ENCODE data around the gene ADCY1.
"Not testable (repeated sequence)": the region's sequence is repeated elsewhere in the genome, so short reads cannot be mapped to it uniquely, and the experiment has no call there.

DNA sequence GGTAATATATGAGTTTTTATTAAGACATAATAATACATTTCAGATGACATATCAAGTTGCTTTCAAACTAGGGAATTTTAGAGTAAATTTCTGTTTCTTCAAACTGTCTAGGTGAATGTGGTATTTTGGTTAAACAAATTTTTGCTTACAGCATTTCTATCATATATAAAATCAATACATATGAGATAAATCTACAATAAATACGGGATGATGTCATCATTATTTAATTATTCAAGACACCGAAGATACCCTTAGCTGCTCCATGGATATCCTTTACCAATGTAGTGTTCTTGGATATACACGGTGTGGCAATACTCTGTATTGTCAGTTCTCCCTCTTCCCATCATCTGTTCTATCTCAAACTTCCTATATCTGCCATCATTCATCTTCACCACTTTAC is 166.4 kb downstream of the ADCY1 start:
- TF ChIP-seq, protein P1, sequence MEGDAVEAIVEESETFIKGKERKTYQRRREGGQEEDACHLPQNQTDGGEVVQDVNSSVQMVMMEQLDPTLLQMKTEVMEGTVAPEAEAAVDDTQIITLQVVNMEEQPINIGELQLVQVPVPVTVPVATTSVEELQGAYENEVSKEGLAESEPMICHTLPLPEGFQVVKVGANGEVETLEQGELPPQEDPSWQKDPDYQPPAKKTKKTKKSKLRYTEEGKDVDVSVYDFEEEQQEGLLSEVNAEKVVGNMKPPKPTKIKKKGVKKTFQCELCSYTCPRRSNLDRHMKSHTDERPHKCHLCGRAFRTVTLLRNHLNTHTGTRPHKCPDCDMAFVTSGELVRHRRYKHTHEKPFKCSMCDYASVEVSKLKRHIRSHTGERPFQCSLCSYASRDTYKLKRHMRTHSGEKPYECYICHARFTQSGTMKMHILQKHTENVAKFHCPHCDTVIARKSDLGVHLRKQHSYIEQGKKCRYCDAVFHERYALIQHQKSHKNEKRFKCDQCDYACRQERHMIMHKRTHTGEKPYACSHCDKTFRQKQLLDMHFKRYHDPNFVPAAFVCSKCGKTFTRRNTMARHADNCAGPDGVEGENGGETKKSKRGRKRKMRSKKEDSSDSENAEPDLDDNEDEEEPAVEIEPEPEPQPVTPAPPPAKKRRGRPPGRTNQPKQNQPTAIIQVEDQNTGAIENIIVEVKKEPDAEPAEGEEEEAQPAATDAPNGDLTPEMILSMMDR (IDR thresholded peaks at IDR 0.05), result not testable (repeated sequence)
- not testable (repeated sequence) for TF ChIP-seq POLR2A, EP300 (IDR thresholded peaks at IDR 0.05)

Data from suprapubic skin (tissue), 3 donors.